HG02943 (cell line): Measurements from ENCODE around the gene SMIM24.
"Not testable (repeated sequence)": the region's sequence is repeated elsewhere in the genome, so short reads cannot be mapped to it uniquely, and the experiment has no call there.

Experiments used
- ATAC-seq: cut with Tn5 transposase; IDR thresholded peaks from one replicate; pipeline ENCODE4 v1.9.1; 2021; ENCODE audit warnings: mild to moderate bottlenecking, low read depth, moderate library complexity; ENCODE audit not compliant: unreplicated experiment

The SMIM24 gene

DNA sequence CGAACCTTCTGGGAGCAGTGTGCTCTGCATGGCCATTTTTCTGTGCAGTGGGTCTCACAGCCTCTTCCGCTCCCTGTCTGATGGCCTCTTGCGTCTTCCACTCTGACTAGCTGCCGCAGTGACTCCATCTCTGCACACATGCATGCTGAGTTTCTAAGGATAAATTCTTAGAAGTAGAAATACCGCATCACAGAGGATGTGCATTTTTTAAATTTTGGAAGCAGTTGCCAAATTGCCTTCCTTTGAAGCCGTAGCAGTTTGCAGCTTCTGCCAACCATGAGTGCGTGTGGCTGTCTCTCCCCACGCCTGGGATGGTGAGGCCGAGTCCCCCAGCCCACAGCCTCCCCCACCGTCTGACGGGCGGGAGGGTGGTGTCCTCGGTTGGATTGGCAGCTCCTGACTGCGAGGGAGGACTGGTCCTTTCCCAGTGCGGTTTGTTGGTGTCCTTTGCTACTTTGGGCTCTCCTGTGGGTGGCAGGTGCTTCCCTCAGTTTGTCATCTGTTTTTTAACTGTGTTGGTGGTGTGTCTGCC lies 35.6 kb upstream of the SMIM24 start:
- ATAC-seq, result no peak

- ATAC-seq, result no peak
Measured at GRCh38 chr19:3514930-3515329, 34.6 kb upstream of the SMIM24 start.

- ATAC-seq, result no peak
Measured at GRCh38 chr19:3513229-3514140, 33.2 kb upstream of the SMIM24 start.

- ATAC-seq, result no peak
Measured at GRCh38 chr19:3512562-3513228, 32.4 kb upstream of the SMIM24 start.

- ATAC-seq, result no peak
Measured at GRCh38 chr19:3511506-3512251, 31.4 kb upstream of the SMIM24 start.

DNA sequence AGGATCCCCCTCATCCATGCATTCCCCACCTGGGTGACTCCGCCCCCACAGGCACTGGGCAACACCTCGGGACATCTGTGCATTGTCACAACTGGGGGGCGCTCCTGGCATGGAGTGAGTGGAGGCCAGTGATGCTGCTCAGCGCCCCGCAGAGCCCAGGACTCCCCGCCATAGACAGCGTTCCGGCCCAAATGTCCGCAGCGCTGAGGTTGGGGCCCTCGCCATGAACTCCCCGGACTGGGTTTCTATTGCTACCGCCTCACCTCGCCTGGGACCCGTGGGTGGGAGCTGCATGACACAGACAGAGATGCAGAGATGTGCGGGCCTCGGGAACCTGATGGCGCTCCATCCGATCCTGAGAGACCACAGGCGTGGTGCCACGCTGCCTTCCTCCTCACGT lies 30.4 kb upstream of the SMIM24 start:
- ATAC-seq, result no peak

- ATAC-seq, result no peak
Measured at GRCh38 chr19:3509566-3509989, 29.3 kb upstream of the SMIM24 start.

- no peak for ATAC-seq
Measured at GRCh38 chr19:3508771-3509535, 28.6 kb upstream of the SMIM24 start.

GRCh38 chr19:3508121-3508661 lies 27.9 kb upstream of the SMIM24 start:
- not testable (repeated sequence) for ATAC-seq

GRCh38 chr19:3507371-3508120 lies 27.2 kb upstream of the SMIM24 start:
- no peak for ATAC-seq

DNA sequence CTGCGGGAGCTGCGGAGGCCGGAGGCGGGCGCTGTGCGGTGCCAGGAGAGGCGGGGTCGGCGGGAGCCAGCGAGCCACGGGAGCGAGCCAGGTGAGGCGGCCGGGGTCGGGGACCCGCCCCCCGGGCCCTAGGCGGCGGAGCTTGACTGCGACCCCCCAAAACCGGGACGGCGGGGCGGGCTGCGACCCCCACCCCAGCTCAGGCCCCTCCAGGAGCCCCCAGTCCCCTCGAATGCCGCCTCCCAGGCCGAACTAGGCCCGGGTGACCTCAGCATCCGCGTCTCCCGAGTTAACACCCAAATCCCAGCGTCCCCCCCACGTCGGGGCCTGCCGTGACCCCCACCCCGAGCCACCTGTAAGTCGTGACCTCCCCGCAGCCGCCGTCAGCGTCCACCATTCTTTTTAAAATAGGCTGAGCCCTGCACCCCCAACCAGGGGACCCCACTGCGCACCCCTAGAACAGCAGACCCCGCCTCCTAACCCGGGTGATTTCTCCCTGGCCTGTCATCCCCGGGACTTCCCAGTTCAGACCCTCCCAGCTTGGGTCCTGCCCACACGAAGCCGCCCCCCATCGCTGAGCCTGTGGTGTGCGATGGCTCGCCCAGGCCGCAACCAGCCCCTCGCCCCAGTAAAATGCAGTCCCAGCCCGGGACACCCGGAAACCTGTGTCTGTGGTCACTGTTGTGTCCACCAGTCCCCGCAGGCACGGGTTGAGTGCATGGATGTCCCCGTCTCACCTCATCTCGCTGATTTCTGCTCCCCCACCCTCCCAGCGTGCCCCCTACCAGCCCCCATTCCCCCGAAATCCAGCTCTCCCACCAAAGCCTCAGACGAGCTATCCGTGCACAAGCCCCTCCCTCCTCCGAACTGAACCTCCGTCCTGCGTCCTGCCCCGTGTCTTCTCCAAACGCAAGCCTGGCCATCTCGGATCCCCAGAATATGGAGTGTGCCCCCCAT lies 26.3 kb upstream of the SMIM24 start:
- no peak for ATAC-seq

DNA sequence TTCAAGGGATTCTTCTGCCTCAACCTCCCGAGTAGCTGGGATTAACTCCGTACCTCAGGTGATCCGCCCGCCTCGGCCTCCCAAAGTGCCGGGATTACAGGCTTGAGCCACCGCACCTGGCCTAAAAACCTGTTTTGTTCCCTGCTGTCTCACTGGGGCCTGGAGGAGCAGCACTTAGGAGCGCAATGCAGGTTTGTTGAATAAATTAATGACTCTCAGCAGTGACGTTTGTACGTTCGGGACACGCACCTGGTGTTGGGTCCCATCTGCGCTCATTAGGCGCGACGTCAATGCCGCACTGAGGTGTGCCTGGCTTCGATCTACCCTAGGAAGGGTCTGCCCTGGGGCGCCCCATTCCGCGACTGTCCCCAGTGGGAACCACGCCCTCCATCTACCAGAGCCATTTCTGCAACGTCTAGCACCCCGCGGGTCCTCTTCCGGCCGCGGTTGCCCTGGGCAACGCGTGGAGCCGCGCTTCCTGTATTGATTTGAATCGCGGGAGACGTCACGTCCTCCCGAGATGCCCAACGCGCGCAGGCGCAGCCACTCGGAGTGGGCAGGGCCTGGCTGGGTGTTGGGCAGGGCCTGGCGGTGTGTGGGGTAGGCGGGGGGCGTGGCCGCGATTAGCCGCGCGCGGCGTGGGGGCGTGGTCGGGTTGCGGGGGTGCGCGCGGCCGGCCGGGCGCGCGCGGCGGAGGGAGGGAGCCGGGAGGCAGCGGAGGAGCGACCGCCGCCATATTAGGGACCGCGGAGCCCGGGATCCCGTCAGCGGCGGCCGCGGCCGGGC lies 25.5 kb upstream of the SMIM24 start, which contains the start of gene FZR1:
FZR1 (plus strand) TSS at position 714 of the 786 bp plus-strand sequence. CDS start 16,679 bp downstream, outside the sequence.
- ATAC-seq, result peak; percentile 80

DNA sequence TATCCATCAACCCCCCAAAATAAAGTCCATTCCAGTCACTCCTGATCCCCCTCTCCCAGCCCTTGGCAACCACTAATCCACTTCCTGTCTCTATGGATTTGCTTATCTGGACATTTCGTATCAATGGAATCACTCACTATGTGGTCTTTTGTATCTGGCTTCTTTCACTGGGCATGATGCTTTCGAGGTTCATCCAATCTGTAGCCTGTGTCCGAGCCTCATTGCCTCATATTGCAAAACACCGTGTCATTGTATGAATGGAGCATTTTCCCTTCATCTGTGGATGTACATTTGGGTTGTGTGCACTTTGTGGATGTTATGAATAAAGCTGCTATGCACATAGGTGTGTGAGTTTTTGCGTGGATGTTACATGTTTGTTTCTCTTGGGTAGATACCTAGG lies 24.4 kb upstream of the SMIM24 start:
- no peak for ATAC-seq

GRCh38 chr19:3503036-3503572 lies 22.8 kb upstream of the SMIM24 start:
- ATAC-seq, result no peak

- no peak for ATAC-seq
Measured at GRCh38 chr19:3501780-3502179, 21.5 kb upstream of the SMIM24 start.

- peak; percentile 75 for ATAC-seq
Measured at GRCh38 chr19:3500429-3501101, 20.2 kb upstream of the SMIM24 start, which contains the start of gene DOHH. DOHH (minus strand) TSS chr19:3500674; CDS start chr19:3496814, 3,860 bp downstream.
